ENCODE data around the gene ZNF804B. TPM values are rescaled to one million over a fixed set of nuclear protein-coding genes. Genes with fewer than 3 reads are reported as not detected.

The ZNF804B gene
- polyA plus RNA-seq, 3 donors = 0.28 to 0.46 (median 0.43) TPM

DNA sequence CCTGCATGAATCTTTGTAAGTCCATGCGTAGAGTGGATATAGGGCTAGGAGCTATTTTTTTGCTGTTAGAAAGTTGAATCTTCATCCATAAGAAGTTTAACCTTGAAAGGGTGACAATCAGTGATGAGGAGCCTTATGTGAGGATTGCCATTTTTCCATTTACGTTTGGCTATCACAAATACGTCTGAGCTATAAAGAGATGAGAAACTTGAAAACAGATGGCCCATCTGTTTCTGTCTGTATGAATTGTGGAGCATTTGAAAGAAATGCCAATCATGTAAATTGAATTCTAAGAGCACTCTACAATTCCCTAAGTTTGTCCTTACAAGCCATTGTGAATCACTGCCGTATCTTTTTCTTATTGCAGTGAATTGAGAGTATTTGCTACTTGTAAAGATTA, 205.9 kb downstream of the ZNF804B start:
- no peak for DNase-seq (ENCODE audit: low read depth in 3 of 3, low spot score in 2 of 3)

DNA sequence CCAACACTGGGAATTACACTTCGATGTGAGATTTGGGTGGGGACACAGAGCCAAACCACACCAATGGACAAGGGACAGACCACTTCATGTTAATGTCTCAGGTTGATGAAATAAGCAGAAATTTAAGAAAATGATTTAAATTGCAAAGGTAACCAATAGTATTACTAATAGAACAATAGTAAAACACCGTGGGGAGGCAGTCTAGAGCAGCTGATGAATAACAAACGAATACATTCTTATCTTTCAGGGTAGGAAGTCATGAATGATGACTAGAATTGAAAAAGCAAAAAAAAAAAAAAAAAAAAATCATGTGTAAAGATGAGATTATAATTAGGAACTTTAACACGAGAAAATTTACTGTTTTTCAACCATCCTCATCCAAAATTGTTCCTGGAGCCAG, 207.9 kb downstream of the ZNF804B start:
- DNase-seq (ENCODE audit: low read depth in 3 of 3, low spot score in 2 of 3) = no peak

DNA sequence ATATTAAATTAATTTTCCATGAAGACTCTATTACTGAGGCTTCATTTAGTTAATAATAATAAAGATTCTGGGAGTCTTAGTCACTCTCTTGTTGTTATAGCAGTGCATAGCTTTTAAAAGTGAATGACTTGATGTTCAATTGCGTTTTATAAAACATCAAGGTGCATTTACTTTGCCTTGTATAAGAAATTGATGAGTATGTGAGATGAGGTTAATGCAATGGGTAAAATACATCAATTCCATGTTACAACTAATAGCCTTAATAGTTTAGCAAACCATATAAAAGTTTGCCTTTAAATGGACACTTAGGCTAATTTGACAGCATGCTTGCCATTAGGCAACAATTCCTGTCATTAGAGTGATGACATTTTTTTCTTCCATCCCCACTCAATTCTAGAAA, 209.7 kb downstream of the ZNF804B start:
- DNase-seq (ENCODE audit: low read depth in 3 of 3, low spot score in 2 of 3) = no peak

DNA sequence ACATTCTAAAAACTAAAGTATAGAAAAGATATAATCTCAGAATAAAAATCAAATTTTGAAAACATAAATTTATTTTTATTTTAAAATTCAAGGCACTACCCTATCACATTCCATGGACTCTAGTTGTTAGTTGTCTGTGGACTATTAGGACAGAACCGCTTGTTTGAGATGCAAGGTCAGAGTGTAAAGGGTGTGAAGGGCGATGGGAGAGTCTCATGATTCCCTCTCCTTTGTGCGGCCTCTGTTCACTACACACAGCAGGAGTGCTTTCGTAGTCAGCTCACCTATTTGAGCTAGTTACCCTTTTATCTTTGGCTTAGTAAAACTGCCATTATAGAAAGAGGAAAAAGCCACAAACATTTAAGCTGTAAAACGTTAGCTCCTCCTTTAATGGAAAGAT, 225.8 kb downstream of the ZNF804B start:
- DNase-seq (ENCODE audit: low read depth in 3 of 3, low spot score in 2 of 3) = no peak

GRCh38 chr7:89001306-89001705, 241.8 kb downstream of the ZNF804B start:
- DNase-seq (ENCODE audit: low read depth in 3 of 3, low spot score in 2 of 3) = no peak

DNA sequence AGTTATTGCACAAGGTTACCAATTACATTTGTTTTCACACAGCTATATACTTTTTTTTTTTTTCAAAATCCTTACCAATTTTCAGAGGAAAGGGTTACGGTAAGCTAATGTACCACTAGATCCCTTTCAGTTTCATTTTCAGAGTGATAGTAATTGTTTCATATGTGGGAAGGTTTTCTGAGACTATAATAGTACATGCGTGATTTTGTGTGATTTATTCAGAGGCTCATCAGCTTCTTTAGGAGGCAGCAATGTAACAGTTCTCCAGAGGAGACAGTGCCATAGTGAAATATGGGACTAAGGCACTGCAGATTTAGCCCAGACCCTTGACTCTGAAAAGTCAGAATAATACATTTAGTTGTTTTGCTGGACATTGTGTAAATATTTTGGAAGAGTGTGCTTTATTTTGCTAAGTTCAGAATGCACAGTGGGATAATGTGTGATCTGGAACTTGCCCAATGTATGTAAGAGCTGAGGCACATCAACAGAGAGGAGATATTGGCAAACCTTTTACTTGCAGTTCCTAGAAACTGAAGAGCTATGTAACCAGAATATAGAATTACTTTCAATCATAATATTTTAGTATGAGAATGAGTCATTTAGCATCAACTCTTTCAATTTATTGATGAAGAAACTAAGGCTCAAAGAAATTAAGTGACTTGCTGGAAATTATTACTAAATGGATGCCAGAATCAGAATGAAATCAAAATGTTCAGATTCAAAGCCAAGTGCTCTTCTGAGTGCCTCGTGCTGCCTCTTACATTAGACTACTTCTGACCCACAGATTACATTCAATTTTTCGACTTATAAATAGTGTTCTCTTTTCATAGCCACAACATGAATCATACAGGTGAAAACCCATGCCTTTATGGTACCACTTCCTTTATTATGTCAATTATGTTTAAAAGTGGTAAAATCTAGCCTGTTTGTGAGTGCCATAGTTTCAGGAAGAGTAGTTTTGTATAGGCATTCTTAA, 243.8 kb downstream of the ZNF804B start:
- DNase-seq (ENCODE audit: low read depth in 3 of 3, low spot score in 2 of 3) = no peak

- DNase-seq (ENCODE audit: low read depth in 3 of 3, low spot score in 2 of 3) = no peak
Observed at GRCh38 chr7:89012016-89012415, 252.5 kb downstream of the ZNF804B start.

DNA sequence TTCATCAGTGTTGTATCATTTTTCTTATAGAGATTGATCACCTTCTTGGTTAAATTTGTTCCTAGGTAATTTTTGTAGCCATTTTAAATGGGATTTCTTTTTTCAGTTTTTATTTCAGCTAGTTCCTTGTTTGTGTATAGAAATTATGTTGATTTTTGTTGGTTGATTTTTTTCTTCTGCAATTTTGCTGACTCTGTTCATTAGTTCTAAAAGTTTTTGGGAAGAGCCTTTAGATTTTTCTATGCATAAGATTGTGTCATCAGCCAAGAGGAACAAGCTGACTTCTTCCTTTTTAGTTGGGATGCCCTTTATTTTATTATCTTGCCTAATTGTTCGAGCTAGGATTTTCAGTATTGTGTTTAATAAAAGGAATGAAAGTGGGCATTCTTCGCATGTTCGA, 258.2 kb downstream of the ZNF804B start:
- DNase-seq (ENCODE audit: low read depth in 3 of 3, low spot score in 2 of 3) = no peak

DNA sequence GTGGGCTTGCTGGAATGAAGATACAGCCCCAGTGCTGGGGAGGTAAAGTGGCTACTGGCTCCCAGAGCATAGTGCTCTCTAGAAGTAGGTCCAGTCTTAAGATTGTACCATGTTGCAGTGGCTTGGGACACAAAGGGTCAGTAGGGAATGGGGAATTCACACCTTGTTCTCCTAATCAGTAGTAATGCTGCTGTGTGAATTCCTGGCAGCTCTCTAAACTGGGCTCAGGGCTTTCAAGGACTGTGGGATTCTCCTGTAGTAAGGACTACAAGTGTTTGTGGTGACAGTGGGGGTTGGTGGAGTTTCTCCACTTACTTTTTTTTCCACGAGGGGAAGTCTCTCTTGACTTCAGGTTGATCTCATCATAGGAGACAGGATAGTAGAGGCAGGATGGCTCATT, 262.2 kb downstream of the ZNF804B start:
- DNase-seq (ENCODE audit: low read depth in 3 of 3, low spot score in 2 of 3) = no peak

- no peak for DNase-seq (ENCODE audit: low read depth in 3 of 3, low spot score in 2 of 3)
Observed at GRCh38 chr7:89023206-89023605, 263.7 kb downstream of the ZNF804B start.

GRCh38 chr7:89023877-89024276, 264.4 kb downstream of the ZNF804B start:
- DNase-seq (ENCODE audit: low read depth in 3 of 3, low spot score in 2 of 3) = no peak

GRCh38 chr7:89027781-89028180, 268.3 kb downstream of the ZNF804B start:
- DNase-seq (ENCODE audit: low read depth in 3 of 3, low spot score in 2 of 3) = no peak

- DNase-seq (ENCODE audit: low read depth in 3 of 3, low spot score in 2 of 3) = no peak
Observed at GRCh38 chr7:89028319-89028718, 268.8 kb downstream of the ZNF804B start.

DNA sequence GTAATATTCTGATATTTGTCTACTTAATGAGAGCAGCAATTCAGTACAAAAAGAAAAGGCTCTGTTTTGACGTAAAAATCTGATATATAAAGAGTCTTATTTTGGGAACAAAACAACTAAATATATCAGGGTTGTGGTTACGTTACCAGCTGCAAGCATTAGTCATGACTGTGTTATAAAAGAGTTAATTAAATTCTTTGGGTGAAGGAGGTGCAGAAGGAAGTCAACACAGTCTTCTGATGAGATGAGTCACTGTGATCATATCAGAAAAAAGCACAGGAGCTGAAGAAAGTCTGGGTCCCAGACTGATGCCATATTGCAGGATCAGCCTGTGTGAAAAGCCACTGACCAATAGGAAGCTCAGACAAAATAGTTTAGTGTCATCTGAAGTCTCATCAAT, 270.4 kb downstream of the ZNF804B start:
- no peak for DNase-seq (ENCODE audit: low read depth in 3 of 3, low spot score in 2 of 3)

- no peak for DNase-seq (ENCODE audit: low read depth in 3 of 3, low spot score in 2 of 3)
Observed at GRCh38 chr7:89041240-89041639, 281.7 kb downstream of the ZNF804B start.

- no peak for DNase-seq (ENCODE audit: low read depth in 3 of 3, low spot score in 2 of 3)
Observed at GRCh38 chr7:89042940-89043339, 283.4 kb downstream of the ZNF804B start.

DNA sequence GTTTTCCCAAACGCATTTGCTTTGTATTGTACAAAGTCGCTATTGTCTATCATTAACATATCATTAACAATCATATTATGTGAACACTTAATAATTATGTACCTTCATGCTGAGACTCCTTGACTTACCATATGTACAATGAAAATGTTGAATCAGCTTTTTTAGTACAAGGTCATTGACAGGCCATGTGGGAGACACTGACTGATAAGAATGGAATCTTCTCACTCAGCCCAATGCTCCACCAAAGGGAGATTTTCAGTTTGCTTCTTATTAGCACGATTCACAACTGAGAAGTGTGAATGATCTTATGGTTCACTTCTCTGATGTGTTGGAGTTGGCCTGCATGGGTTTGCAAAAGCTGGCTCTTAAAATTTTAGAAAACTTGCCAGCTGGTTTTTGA, 289.5 kb downstream of the ZNF804B start:
- DNase-seq (ENCODE audit: low read depth in 3 of 3, low spot score in 2 of 3) = no peak

- DNase-seq (ENCODE audit: low read depth in 3 of 3, low spot score in 2 of 3) = no peak
Observed at GRCh38 chr7:89053130-89053529, 293.6 kb downstream of the ZNF804B start.

GRCh38 chr7:89054361-89054760, 294.9 kb downstream of the ZNF804B start:
- DNase-seq (ENCODE audit: low read depth in 3 of 3, low spot score in 2 of 3) = no peak

DNA sequence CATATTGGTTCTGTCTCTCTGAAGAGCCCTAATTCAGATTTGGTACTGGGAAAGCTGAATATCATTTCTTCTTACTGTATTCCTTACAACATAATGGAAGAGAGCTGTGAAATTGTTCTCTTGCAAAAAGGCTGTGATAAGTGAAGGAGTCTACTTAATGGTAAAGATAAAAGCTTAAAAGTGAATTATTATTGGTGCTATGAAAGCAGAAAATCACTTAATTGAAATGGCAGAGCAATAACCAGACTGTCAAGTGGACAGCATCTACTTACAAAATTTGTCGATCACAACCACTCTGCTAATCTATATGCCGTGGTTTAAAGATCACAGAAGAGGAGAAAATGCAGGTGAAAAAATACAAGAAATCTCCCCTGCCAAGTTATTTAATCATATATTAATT, 300.7 kb downstream of the ZNF804B start:
- DNase-seq (ENCODE audit: low read depth in 3 of 3, low spot score in 2 of 3) = no peak

- DNase-seq (ENCODE audit: low read depth in 3 of 3, low spot score in 2 of 3) = no peak
Observed at GRCh38 chr7:89064831-89065230, 305.3 kb downstream of the ZNF804B start.

DNA sequence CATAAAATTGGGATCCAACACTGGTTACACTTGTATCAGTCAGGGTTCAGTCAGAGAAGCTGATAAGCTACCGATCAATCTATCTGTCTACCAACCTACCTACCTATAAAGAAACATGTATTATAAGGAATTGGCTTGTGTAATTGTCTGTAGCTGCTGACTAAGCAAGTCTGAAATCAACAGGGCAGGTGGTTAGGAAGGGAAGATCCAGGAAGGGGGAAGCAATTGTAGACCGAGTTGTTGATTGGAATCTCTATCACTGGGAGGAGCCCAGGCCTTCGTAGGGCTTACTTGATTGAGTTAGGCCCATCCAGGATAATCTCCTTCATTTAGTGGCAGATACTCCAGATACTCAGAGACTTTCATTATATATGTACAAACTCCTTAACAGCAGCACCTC, 307.5 kb downstream of the ZNF804B start:
- no peak for DNase-seq (ENCODE audit: low read depth in 3 of 3, low spot score in 2 of 3)

DNA sequence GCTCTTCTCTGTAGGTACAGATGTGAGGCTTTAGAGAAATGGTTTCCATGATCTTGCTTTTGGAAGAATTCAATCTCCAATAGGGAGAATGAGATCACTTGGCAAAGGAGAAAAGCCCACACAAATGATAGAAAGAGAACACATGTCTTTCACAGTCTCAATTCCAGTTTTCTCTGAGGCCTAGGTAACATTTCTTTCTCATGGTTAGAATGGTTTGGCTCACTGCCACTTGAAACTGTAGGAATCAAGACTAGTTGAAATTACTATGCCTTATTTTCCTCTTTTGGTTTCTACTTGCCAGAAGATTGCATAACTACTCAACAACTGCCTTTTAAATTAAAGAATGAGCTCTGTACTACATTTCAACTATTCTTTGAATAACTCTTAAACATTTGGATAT, 312.6 kb downstream of the ZNF804B start:
- no peak for DNase-seq (ENCODE audit: low read depth in 3 of 3, low spot score in 2 of 3)
